Fibroblast of upper back skin (primary cell): Measurements from ENCODE around the gene CDC40.
A peak's percentile ranks its signal among the peaks of the same experiment; 100 is the strongest.
"Not testable (repeated sequence)": the region's sequence is repeated elsewhere in the genome, so short reads cannot be mapped to it uniquely, and the experiment has no call there.

Experiments used
- DNase-seq: peaks from one replicate; pipeline ENCODE4 v3.0.0-alpha.2; 2013

CDC40 gene

DNA sequence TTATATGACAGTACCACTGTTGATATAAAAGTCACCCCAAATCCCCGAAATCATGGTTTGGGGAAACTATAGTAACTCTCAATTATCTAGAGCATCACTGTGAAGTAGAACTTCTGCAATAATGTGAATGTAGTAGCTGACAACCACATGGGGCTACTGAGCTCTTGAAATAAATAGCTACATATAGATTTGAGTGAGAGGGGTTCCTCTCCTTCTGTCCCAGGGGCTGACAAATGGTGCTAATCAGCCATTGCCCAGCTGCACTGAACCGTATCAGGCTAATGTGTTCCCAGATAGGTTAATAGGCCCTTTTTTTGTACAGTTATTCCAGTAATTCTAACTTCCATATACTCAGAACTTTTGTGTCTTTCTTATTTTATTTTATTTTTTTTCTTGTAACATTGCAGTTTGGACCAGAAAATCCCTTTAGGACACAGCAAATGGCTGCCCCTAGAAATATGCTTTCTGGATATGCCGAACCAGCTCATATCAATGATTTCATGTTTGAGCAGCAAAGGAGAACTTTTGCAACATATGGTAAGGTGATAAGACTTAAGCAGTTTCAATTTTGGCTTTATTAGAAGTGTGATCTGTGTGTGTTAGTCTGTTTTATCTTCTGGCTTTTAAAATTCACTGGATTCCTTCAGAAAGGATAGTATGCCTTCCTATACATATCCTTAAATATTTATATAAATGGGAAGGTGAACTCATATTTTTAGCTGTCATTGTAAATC lies 21.1 kb downstream of the CDC40 start:
- no peak for DNase-seq

DNA sequence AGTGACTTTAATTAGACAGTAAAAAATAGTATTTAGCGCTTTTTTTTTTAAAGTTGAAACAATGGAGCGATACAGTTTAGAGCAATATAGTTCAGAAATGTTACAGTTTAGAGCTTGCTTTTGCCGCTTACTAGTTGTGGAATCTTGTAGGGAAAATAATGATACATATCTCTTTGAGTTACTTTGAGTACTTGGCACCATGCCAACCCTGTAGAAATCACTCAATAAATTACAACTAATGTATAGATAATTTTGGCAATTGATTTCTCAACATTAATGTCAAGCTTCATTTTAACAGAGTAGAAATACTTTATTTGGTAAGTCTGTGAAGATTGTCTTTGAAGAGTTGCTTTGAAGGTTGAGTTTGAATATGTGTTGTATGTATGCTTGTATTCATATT lies 27.4 kb downstream of the CDC40 start:
- DNase-seq: no peak

DNA sequence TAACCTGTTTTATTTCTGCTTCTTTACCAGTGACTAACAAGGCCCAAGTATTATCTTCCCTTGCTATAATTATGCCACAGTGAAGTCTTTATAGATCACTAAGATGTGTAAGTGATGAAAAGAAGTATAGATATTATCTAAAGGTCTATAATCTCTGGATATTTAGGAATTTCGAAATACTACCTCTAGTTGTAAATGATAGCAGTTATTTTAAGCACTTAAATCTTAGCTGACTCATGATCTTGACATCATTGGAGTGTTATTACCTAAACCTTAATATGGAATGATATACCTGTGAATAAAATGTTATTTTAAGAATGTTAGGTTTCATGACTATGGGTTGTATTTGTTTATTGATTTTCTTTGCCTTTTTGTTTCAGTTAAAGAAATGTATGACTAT lies 31.5 kb downstream of the CDC40 start:
- no peak for DNase-seq

DNA sequence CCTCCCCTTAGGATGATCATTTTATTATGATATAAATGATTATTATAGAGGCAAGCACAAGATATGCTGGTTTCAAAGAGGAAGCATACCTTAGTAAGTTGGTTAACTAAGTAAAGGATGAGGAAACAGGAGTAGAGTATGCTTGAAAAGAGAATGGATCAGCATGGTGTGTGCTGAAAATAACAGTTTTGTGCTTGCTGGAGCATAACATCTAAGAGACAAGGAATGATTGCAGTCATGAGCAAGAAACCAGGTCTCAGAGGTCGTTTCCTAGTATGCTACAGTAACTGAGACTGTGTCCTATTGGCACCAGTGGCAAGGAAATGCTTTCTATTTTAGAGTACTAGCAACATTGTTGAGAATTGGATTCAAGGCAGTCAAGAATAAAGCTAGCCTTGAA lies 34.1 kb downstream of the CDC40 start:
- no peak for DNase-seq

DNA sequence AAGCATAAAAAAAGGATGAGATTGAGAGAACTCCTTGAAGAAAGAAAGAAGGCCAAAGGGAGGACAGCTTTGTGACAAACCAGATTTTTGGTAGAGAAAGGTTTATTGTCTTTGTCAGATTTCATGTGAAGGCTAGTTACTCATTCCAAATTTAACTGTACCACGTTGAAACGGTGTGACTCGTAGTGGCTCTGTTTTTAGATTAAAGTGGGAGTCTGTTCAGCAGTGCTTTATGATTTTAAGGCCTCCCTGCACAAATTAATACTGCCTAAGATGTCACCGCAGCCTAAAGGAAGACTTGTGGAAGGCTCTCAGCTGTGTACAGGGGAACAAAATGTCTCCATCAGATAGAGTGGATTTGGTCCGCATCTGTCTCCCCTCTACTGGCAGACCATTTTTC lies 35.9 kb downstream of the CDC40 start:
- DNase-seq: no peak

DNA sequence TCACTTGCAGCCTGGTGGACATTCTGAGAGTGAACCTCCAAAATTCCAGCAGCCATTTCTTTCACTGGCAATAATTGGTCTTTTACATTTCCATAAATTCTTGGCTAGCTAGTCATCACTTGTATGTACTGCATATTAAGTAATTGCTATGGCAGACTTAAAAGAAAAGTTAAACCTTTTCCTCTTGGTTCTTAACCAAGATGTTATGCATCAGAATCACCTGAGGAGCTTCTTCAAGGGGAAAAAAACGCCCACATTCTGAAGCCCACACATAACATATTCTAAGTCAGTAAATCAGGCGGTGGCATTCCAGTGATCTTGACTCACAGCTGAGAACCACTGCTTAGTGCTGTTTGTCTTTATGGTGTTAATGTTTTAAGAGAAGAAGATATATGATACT lies 37.0 kb downstream of the CDC40 start:
- peak; percentile 28 for DNase-seq

DNA sequence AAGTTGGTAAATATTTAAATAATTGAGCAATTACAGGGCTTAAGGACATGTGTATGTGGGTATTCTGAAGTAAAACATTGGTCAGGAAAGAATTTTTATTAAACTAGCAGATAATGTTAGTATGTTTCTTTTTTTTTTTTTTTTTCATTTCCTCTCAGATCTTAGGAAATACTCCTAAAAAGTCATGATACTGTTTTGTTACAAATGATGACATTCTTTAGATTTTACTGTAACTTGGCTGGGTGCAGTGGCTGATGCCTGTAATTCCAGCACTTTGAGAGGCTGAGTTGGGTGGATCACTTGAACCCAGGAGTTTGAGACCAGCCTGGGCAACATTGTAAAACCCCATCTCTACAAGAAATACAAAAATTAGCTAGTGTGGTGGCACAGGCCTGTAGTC lies 41.5 kb downstream of the CDC40 start:
- DNase-seq: peak; percentile 21

DNA sequence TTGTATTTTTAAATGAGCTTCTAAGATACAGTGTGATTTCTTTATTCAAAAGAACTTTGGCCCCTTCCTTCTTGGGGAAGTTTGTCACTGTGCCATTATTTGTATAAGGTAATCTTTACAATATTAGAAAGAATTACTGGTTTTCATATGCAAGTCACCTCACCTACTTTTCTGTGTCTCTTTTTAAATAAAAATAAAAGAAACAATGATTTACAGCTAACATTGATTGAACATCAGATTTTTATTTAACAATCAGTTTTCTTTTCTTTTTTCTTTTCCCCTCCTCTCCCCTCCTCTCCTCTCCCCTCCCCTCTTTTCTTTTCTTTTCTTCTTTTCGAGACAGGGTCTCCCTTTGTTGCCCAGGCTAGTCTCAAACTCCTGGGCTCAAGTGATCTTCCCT lies 46.0 kb downstream of the CDC40 start:
- DNase-seq: no peak

DNA sequence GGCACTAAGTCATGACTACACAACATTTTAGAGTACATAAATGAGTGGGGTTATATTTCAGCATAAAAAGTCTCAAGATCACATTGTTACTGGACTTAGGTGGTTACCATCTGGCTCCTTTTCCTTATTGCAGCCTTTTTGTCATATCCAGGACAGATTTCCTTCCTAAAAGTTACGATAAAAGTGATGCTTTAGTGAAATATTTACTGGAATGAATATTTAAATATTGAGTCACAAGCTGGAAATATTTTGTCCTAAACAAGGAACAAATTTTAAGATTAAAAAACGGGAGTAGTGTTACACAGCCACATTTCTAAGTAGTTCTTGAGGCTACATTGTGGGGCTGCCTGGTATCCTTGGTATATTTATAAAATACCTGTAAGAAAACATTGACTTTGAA lies 52.2 kb downstream of the CDC40 start:
- DNase-seq: peak; percentile 15

DNA sequence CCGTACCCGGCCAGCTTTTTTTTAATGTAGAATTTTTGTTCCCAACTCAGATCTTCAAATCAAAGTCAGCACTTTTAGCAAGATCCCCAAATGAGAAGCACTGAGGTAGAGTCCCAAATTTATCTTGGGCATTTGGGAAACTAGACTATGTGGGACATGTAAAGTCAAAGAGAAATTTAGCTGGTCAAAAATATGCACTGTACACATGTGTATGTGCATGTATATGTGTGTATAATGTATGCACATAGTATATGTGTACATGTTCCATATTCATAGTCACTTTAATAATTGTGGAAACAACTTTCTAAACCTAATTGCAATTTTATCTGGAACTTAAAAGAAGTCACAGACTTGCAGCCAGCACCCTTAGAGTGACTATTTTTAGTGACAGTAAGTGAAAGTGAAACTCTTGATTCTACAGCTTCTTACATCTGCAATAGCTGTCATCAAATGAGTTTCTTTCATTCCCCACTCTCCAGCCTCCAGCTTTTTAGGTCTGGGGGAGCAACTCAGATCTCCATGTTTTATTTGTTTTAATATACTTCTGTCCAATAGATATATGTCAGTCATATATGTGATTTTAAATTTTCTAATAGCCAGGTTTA lies 53.6 kb downstream of the CDC40 start:
- DNase-seq: no peak

DNA sequence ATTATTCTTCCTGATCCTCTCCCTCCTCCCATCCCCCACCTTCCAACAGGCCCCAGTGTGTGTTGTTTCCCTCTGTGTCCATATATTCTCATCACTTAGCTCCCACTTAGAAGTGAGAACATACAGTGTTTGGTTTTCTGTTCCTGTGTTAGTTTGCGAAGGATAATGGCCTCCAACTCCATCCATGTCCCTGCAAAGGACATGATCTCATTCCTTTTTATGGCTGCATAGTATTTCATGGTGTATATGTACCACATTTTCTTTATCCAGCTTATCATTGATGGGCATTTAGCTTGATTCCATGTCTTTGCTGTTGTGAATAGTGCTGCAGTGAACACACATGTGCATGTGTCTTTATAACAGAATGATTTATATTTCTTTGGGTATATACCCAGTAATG lies 55.8 kb downstream of the CDC40 start:
- DNase-seq: not testable (repeated sequence)

DNA sequence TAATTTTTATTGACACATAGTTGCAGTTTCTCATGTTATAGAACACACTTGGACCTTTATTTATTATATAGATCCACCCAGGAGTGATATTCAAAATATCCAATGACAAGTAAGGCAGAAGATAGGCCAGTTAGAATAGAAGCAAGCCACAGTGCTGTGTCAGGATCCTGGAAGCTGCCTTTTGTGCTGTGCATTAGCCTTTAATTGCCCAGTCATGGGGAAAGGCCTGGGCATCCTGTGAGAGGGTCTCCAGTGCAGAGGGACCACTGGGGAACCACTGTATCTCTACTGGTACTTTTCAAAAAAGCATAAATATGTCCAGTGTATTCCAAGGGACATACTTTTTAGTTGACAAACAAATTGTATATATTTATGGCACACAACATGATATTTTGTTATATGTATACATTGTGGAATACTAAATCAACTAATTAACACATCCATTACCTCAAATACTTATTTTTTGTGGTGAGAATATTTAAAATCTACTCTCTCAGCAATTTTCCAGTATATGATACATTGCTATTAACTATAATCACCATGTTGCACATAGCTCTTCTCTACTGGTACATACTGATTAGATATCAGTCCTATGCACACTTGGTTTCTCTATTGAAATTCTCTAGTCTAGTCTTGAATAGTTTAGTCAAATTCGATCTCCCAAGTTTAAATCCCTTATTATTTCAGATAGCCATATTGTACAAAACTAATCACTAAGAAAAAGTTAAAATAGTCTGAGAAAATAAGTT lies 59.5 kb downstream of the CDC40 start:
- DNase-seq: no peak

DNA sequence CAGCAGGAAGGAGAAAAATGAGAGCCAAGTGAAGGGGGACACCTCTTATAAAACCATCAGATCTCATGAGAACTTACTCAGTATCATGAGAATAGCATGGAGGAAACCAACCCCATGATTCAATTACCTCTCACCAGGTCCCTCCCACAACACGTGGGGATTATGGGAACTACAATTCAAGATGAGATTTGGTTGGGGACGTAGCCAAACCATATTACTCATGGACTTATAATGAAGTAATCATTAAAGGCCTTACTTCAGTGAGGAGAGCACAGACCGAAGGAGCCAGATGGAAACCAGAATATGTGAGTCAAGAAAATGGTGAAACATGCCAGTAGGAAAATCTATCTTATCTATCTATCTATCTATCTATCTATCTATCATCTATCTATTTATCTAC lies 64.4 kb downstream of the CDC40 start:
- peak; percentile 7 for DNase-seq

DNA sequence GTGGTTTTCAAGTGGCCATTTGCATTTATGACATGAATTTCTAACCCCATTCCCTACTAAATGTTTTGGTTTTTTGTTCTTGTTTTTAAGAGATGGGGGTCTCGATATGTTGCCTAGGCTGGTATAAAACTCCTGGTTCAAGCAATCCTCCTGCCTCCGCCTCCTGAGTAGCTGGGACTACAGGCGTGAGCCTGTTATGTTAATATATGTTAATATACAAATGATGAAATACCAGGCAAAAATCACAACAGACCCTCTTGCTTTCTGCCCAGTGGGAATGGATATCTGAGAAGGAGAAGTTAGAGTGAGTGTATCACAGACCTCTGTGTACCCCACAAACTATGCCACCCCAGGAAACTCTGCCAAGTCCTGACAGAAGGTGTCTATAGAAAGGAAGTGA lies 66.2 kb downstream of the CDC40 start:
- no peak for DNase-seq

DNA sequence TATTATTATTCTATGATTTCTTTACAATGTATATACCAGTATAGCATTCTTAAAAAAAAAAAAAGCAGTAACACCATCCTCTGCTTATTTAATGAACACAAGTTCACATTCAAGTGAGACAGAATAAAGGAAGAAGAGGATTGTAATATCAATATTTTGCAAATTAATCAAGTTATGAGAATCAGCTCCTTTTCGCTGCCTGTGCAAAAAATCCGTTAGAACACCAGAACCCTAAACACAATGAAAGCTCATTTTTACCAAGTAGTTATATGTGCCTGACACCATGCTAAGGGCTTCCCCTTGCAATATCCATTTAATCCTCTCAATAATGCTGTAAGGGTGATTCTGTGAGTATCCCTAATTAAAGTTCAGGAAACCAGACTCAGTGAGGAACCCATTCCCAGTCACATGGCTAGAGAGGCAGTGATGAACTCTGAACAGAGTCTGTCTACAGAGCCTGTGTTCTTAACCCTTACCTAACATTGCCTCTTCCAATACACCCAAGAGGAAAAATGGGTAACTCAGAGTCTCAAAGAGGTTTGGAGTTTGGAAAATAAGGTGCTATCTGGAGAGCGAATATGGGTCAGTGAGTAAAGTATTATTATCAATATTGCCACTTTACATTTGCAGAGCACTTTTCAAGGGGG lies 66.8 kb downstream of the CDC40 start:
- no peak for DNase-seq

DNA sequence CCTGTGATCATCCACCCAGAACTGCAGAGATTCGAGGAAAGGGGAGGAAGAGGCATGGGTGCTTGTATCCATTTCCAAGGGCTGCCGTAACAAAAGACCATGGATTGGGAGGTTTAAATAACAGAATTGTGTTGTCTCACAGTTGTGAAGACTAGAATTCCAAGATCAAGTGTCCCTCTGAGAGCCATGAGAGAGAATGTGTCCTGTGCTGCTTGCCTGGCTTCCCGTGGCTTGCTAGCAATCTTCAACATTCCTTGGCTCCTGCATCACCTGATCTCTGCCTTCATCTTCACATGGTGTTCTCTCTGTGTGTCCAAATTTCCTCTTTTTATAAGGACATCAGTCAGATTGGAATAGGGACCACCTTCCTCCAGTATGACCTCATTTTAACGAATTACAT lies 69.8 kb downstream of the CDC40 start:
- no peak for DNase-seq

DNA sequence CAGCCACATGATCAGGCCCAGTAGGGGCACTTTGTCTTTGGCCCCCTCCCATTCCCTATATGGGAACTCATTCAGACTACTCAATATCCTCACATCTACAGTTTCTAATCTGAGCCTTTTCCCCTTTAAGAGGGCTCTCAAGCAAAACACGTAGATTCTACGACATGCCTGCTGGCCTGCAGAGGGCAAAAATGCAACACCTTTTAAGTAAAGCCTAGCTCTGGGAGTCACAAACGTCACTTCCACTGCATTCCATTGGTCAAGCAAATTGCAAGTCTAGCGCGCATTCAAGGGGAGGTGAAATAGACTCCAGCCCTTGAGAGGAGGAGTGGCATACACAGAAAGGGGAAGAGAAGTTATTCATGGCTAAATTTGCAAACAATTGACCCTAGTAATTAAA lies 70.6 kb downstream of the CDC40 start:
- DNase-seq: no peak

DNA sequence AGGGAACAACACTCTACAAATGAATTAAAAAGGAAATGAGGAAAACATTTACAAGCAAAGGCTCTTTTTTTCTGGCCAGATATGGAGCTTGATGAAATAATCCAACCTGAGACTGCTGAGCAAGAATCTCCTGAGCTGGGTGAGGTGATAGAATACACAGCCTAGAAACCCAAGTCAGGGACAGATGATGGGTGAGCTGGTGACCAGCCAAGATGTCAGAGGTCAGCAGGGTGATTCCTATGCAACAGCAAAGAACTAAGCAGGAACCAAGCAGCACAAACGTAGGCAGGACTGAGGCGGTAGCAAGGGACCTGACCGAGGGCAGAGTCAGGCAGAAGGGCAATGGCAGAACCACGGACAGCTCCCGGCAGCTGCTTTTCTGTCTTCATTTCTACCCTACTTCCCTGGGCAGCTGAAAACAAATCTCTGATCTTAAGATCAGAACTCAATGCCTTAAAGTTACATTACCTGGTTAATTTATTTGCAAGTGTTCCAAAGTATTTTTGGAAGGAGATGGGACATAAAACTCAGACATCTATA lies 75.1 kb downstream of the CDC40 start:
- DNase-seq: peak; percentile 26

DNA sequence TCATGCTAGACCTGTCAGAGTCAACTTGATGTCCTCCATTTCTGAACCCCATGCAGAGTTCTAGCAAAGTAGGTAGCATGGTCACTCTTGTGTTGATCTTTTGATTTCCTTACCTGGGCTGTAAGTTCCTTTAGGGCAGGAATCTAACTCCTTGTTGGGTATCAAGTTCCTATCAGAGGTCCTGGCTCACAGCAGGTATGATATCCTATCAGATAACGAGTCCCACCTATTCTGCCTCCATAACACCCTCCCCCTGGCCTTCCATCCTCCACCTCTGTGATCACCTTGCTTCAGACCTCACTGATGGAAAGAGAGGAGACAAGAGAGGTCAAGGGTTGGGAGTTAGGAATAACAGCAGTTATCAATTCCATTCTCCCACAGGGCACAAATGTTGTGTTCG lies 76.1 kb downstream of the CDC40 start:
- DNase-seq: no peak

DNA sequence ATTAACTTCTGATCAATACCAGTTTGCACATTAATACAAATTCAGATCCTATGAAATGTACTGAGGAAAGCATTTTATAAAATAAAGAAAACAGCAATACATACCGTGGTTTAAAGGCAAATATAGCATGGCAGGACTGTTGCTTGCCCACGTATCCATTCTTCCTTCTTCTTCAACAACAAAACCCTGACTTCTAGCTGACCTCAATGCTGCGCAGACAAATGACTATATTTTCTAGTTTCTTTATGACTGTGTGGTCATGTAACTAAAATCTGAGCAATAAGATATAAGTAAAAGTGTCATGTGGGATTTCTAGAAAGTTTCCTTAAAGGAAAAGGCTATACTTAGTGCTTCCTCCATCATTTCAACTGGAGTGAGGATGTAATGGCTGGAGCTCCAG lies 85.0 kb downstream of the CDC40 start:
- DNase-seq: no peak

DNA sequence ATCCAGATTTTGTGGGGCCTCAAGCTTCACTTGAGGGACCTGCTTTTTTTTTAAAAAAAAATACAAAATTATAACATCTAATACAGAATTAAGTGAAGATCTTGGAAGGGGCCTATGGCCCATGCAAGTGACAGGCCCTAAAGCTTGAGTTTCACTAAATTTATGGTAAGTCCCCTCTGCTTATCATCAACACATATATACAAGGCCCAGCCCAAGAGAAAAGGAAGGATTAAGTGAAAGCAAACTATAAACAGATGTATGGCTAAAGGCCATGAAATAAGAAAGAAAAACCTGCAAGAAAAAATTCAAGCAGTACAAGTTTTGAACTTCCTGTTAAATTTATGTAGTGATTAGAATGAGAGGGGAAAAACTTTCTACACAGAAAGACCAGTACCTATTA lies 86.8 kb downstream of the CDC40 start:
- no peak for DNase-seq

DNA sequence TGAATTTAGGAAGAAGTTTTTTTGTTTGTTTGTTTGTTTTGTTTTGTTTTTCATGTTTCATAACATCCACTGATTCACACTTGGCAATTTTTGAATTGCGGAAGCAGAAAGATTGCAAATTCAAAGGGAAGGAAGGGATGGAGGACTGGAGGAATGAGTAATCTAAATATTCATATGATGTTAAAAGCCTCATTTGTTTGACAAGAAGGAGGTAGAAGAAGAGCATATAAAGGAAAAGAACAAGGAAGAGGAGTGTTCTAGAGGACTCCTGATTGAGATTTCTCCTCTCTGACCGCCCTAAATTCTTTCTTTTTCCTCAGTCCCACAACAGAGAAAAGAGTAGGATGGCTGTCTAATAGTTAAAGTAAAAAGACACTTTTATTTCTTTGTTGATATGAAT lies 89.4 kb downstream of the CDC40 start:
- no peak for DNase-seq

DNA sequence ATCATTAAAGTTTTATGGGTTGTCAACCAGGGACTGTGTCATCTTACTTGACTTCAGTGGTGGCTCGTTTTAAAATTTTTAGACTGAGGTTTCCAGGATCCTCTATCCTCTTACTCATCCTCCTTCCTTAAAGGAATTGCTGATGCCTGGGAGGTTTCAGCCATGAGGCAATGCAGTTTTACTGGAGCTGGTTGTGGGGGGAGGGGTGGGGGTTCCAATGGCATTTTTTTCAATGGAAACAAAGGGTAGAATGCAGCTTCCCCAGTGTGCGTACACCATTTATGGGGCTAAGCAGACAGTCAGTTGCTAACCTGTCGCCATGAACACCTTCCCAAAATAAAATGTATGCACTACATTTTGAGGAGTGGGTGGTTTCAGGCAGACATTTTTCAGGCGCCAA lies 89.9 kb downstream of the CDC40 start:
- DNase-seq: peak; percentile 31

DNA sequence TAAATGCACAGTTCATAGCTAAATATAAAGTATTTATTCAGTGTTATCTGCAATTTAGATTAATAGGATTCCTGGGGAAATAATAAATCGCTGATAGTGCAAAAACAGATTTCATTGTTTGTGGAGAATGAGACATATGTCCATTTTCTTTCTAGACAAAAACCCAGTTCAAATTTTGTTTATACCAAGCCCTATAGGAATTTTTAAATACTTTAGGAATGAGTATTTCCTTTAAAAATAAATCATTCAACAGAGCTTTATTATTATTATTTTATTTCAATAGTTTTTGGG lies 91.5 kb downstream of the CDC40 start:
- DNase-seq: no peak
